Thyroid gland (tissue), 4 donors: ENCODE results near the gene DPP10. TPM values are rescaled to one million over a fixed set of nuclear protein-coding genes. Genes with fewer than 3 reads are reported as not detected.
"Not testable (repeated sequence)": the region's sequence is repeated elsewhere in the genome, so short reads cannot be mapped to it uniquely, and the experiment has no call there.

Source experiments
- DNase-seq, 2 donors: peaks; one replicate each; pipeline ENCODE4 v3.0.0-alpha.2; 2019
- H3K27ac ChIP-seq, 3 donors: fragments of 200-600 bp; sonication (generic); 1 replicate in 2 of 3; 2 replicates in 1 of 3; pipeline ENCODE4 v1.5.1; 2016 to 2019; ENCODE audit warnings: mild to moderate bottlenecking in 1 of 3, moderate library complexity in 1 of 3
- H3K27me3 ChIP-seq: fragments of 200-600 bp; sonication (generic); one replicate; pipeline ENCODE4 v1.5.1; 2019
- H3K36me3 ChIP-seq, 2 donors: fragments of 200-600 bp; sonication (generic); one replicate each; pipeline ENCODE4 v1.5.1; 2016 to 2019
- H3K4me1 ChIP-seq, 2 donors: fragments of 200-600 bp; sonication (generic); one replicate each; pipeline ENCODE4 v1.5.1; 2017 to 2019
- H3K4me3 ChIP-seq, 3 donors: fragments of 200-600 bp; sonication (generic); replicated peaks in 1 of 3; 1 replicate in 2 of 3; 2 replicates in 1 of 3; pipeline ENCODE4 v1.5.1; 2016; ENCODE audit warnings: mild to moderate bottlenecking in 1 of 3
- H3K9me3 ChIP-seq: fragments of 200-600 bp; sonication (generic); one replicate; pipeline ENCODE4 v1.5.1; 2017
- POLR2A ChIP-seq, 2 donors: fragments of 450-650 bp; IDR thresholded peaks; one replicate each; pipeline ENCODE4 v1.6.1; 2017; ENCODE audit warnings: antibody characterized with exemption in 2 of 2, mild to moderate bottlenecking in 2 of 2, moderate library complexity in 1 of 2
- WGBS, 2 donors: methylation state at CpG; one replicate each; pipeline ENCODE4 v1.1.5; 2017; 5-methylcytosine and 5-hydroxymethylcytosine counted together
- intact Hi-C: fragments of 100-400 bp; cut with DNase I; formaldehyde crosslinking; loops from one replicate; pipeline ENCODE4 v1.15.1; 2023
- total RNA-seq, 4 donors: library from RNA; depleted of rRNA; stranded (reverse); fragments of >200 nt; gene quantifications; one replicate each; pipeline ENCODE4 v1.2.3, GENCODE V29; 2016
- TF ChIP-seq, protein P1 (sequence below), 6 experiments: fragments of 200-600 bp in 3 of 6; fragments of 450-650 bp in 3 of 6; sonication (generic) in 3 of 6; IDR thresholded peaks; one replicate each; pipeline ENCODE4 v1.5.1; 2016 to 2019; ENCODE audit warnings: antibody characterized with exemption in 6 of 6, mild to moderate bottlenecking in 2 of 6, inconsistent platforms in 1 of 6, moderate library complexity in 1 of 6

DPP10 gene
- total RNA-seq, 4 donors from 2014 or later: 0.63 to 1.3 TPM; not detected in 2

DNA sequence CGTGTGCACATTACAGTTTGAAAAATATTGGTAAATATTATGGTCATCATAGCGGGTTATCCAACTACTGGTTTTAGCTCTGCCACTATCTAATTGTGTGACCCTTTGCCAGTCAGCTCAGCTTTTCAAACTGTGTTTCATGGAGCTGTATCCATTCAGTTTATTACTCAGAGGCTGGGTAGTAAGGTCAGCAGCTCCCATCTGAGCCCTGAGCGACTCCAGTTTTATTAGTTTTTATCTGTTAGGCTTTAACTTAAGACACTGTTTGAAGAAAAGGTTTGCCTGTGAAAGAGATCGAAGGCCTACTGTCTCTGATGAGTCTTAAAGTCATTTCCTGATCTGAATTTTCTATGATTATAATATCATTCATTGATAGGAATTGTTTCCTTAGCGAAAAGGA is 76.3 kb downstream of the DPP10 start:
- H3K27me3 ChIP-seq: no peaks in the 10 kb centered on the region
- intact Hi-C loops: no loop called here
- H3K36me3 ChIP-seq: no peaks in the 10 kb centered on the region
- WGBS, 2 donors: 90 to 95% methylated on average over 5 of the region's 5 CpGs
- H3K9me3 ChIP-seq: no peaks in the 10 kb centered on the region
- H3K4me3 ChIP-seq: no peak overlapping the region
- no peak overlapping the region for H3K27ac ChIP-seq
- H3K4me1 ChIP-seq: no peaks in the 10 kb centered on the region
- no peak for TF ChIP-seq POLR2A (IDR thresholded peaks at IDR 0.05)
- TF ChIP-seq, protein P1, sequence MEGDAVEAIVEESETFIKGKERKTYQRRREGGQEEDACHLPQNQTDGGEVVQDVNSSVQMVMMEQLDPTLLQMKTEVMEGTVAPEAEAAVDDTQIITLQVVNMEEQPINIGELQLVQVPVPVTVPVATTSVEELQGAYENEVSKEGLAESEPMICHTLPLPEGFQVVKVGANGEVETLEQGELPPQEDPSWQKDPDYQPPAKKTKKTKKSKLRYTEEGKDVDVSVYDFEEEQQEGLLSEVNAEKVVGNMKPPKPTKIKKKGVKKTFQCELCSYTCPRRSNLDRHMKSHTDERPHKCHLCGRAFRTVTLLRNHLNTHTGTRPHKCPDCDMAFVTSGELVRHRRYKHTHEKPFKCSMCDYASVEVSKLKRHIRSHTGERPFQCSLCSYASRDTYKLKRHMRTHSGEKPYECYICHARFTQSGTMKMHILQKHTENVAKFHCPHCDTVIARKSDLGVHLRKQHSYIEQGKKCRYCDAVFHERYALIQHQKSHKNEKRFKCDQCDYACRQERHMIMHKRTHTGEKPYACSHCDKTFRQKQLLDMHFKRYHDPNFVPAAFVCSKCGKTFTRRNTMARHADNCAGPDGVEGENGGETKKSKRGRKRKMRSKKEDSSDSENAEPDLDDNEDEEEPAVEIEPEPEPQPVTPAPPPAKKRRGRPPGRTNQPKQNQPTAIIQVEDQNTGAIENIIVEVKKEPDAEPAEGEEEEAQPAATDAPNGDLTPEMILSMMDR (IDR thresholded peaks at IDR 0.05): no peak
- DNase-seq: no peak

DNA sequence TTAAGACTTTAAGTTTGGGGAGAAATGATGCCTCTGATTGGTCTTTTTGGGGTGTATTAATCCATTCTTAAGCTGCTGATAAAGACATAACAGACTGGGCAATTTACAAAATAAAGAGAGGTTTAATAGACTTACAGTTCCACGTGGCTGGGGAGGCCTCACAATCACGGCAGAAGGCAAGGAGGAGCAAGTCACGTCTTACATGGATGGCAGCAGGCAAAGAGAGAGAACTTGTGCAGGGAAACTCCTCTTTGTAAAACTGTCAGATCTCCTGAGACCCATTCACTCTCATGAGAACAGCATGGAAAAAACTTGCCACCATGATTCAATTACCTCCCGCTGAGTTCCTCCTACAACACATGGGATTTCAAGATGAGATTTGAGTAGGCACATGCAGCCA is 80.2 kb downstream of the DPP10 start:
- H3K27ac ChIP-seq, intact Hi-C loops, DNase-seq, H3K9me3 ChIP-seq, H3K27me3 ChIP-seq, H3K4me1 ChIP-seq, H3K36me3 ChIP-seq, H3K4me3 ChIP-seq: not testable (repeated sequence)
- 88 to 91% methylated on average over 4 of the region's 4 CpGs for WGBS, 2 donors

DNA sequence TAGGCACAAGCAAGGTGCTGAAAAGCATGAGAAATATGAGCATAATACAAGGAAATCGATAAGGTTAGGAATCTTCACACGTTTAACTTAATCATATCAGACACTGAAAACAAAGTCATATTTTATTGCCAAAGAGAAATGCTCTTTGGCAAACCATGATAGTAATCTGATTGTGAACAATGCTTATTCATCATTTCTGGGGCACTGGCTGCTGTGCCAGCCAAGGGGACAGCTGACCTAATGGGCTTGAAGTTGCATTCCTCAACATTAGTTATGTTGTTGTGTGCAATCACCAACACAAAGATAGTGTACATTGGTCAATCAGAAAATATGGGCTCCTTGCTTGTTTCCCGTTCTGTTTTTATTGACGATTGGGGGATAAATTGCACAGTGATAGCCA is 83.5 kb downstream of the DPP10 start:
- no peaks in the 10 kb centered on the region for H3K27me3 ChIP-seq
- WGBS, 2 donors: 91 to 96% methylated on average over 4 of the region's 4 CpGs
- H3K4me3 ChIP-seq: no peak overlapping the region
- H3K9me3 ChIP-seq: no peaks in the 10 kb centered on the region
- DNase-seq: no peak
- H3K4me1 ChIP-seq: no peaks in the 10 kb centered on the region
- intact Hi-C loops: no loop called here
- TF ChIP-seq, protein P1 (IDR thresholded peaks at IDR 0.05): no peak
- no peak for TF ChIP-seq POLR2A (IDR thresholded peaks at IDR 0.05)
- H3K36me3 ChIP-seq: no peaks in the 10 kb centered on the region
- H3K27ac ChIP-seq: no peak overlapping the region

DNA sequence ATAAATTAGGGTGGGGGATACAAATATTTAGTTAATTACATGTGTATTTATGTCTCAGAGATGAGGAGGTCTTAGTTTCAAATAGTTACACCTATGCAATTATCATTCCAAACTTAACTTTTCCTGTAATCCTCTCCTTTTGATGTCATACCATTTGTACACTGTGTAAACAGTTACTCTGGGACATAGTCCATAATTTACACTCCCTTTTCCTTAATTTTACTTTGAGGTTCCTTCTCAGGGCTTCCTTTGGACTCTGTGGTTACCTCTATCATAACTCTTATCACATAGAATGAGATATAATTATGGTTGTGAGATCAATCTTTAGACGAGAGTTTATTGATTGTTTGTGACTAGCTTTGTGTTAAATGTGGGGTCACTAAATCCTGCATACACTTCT is 84.4 kb downstream of the DPP10 start:
- DNase-seq: no peak
- no peaks in the 10 kb centered on the region for H3K9me3 ChIP-seq
- H3K4me3 ChIP-seq: no peak overlapping the region
- WGBS, 2 donors: 88 to 97% methylated on average over 1 of the region's 1 CpG
- intact Hi-C loops: no loop called here
- no peaks in the 10 kb centered on the region for H3K27me3 ChIP-seq
- H3K27ac ChIP-seq: no peak overlapping the region
- TF ChIP-seq, protein P1 (IDR thresholded peaks at IDR 0.05): no peak
- no peak for TF ChIP-seq POLR2A (IDR thresholded peaks at IDR 0.05)
- no peaks in the 10 kb centered on the region for H3K36me3 ChIP-seq
- no peaks in the 10 kb centered on the region for H3K4me1 ChIP-seq

DNA sequence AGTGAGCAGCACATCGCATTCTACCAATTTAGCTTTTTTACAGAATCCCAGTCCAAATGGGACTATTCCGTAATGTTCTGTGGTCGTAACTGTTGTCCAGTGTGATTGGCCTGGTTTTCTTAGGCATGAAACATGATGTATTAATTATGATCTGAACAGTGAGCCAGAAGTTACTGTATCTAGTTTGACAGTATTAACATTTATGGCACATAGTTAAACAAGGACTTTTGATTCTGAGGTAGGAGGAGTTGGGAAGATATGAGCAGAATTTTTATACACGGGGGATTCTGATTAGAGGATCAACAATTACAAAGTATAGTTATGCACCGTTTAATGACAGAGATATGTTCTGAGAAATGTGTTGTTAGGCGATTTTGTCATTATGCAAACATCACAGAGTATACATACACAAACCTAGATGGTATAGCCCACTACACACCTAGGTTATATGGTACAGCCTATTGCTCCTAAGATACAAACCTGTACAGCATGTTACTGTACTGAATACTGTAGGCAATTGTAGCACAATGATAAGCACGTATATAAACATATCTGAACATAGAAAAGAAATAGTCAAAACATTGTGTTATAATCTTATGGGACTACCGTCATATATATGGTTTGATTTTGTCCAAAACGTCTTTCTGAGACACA is 85.0 kb downstream of the DPP10 start:
- Histone ChIP-seq H3K27me3 (no peaks in the 10 kb centered on the region), H3K4me3 (no peak overlapping the region), H3K4me1 (no peaks in the 10 kb centered on the region), H3K27ac (no peak overlapping the region), H3K36me3 (no peaks in the 10 kb centered on the region), H3K9me3 (no peaks in the 10 kb centered on the region)
- DNase-seq: no peak
- intact Hi-C loops: no loop called here
- WGBS, 2 donors: 88 to 89% methylated on average over 9 of the region's 9 CpGs
- no peak for TF ChIP-seq POLR2A (IDR thresholded peaks at IDR 0.05)
- TF ChIP-seq, protein P1 (IDR thresholded peaks at IDR 0.05): no peak
